Adrenal gland (tissue), 5 donors: ENCODE data around the gene NEK7.

Experiments used
- POLR2A ChIP-seq, 2 donors: fragments of 450-650 bp; IDR thresholded peaks; one replicate each; pipeline ENCODE4 v1.6.1; 2017; ENCODE audit warnings: antibody characterized with exemption in 2 of 2, mild to moderate bottlenecking in 2 of 2, moderate library complexity in 1 of 2
- TF ChIP-seq, protein P1 (sequence below), 6 experiments: fragments of 450-650 bp in 4 of 6; fragments of 200-600 bp in 2 of 6; sonication (generic) in 1 of 6; IDR thresholded peaks; 1 replicate in 5 of 6; 2 replicates in 1 of 6; pipeline versions ENCODE4 v1.5.1 to v1.8.0; 2016 to 2021; ENCODE audit warnings: antibody characterized with exemption in 6 of 6, mild to moderate bottlenecking in 2 of 6, moderate library complexity in 1 of 6
- donor health status: DM: no; HTN: no; CAD: no.

DNA sequence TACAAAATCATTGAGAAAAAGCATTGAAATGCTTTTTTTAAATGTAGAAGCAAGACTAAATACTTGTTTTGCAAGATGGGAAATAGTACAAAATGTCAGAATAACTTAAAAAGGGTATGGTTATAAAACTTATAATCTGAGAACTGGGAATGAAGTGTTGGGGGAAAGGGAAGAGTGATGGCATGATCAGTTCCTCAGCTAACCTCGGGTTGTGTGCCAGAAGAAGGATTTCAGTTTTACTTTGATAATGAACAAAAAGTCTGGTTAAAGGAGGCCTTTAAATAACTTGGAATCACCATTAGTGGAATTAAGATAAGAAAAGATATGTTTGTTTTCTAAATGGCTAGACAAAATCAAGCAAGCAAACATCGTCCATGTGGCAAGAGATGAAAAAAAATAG is 20.7 kb downstream of the NEK7 start:
- no peak for TF ChIP-seq POLR2A (IDR thresholded peaks at IDR 0.05)
- TF ChIP-seq, protein P1, sequence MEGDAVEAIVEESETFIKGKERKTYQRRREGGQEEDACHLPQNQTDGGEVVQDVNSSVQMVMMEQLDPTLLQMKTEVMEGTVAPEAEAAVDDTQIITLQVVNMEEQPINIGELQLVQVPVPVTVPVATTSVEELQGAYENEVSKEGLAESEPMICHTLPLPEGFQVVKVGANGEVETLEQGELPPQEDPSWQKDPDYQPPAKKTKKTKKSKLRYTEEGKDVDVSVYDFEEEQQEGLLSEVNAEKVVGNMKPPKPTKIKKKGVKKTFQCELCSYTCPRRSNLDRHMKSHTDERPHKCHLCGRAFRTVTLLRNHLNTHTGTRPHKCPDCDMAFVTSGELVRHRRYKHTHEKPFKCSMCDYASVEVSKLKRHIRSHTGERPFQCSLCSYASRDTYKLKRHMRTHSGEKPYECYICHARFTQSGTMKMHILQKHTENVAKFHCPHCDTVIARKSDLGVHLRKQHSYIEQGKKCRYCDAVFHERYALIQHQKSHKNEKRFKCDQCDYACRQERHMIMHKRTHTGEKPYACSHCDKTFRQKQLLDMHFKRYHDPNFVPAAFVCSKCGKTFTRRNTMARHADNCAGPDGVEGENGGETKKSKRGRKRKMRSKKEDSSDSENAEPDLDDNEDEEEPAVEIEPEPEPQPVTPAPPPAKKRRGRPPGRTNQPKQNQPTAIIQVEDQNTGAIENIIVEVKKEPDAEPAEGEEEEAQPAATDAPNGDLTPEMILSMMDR (IDR thresholded peaks at IDR 0.05) = no peak
